ENCODE results near the gene CCNY. TPM values are rescaled to one million over a fixed set of nuclear protein-coding genes. Genes with fewer than 3 reads are reported as not detected.

CCNY gene
- total and polyA plus RNA-seq, 2 donors (not counting 1 experiment from before 2014, with no cell fraction given) = 34.1 to 64.9 TPM

DNA sequence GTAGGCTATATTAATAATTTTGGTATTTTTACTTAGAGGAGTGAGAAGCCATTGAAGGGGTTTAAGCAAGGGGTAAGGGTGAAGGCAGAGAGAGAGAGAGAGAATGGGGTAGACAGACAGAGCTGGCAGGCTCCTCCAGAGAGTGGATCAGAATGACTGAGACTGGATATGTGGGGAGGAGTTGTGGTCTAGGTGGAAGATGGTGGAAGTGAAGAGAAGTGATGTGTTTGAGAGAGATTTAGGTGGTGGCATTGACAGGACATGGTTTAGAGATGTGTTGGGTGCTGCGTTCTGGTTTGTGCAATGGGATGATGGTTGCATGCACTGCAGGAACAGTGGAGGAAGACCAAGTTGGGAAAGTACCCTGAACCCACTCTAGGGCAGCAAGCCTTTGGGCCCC lies 92.2 kb downstream of the CCNY start:
- Mint-ChIP-seq H3K27ac (no peak overlapping the region), H3K9me3 (ENCODE audit: insufficient read depth) (no peaks in the 10 kb centered on the region), H3K4me1 (peaks cover 48% of the 10 kb centered on the region), H3K27me3 (no peaks in the 10 kb centered on the region), H3K4me3 (no peak overlapping the region)
- H3K9ac ChIP-seq (ENCODE audit: low read length) = no peak overlapping the region
- H3K36me3 ChIP-seq (replicated peaks in 1 of 2; ENCODE audit: control extremely low read depth in 1 of 2, control insufficient read depth in 1 of 2, extremely low read depth in 1 of 2, insufficient read depth in 2 of 2, low read length in 1 of 2) = no peaks in the 10 kb centered on the region
- H4K20me1 ChIP-seq (ENCODE audit: control insufficient read depth, insufficient read depth, low read length, poor library complexity, severe bottlenecking) = peaks cover 46% of the 10 kb centered on the region
- H3K4me2 ChIP-seq (replicated peaks; ENCODE audit: low read depth, low read length, poor library complexity, severe bottlenecking) = no peak overlapping the region
- no peaks in the 10 kb centered on the region for H3K27me3 ChIP-seq (replicated peaks in 1 of 4; ENCODE audit: control extremely low read depth in 1 of 4, control insufficient read depth in 3 of 4, insufficient read depth in 4 of 4, low read length in 3 of 4)
- 100% methylated on average over 1 of the region's 1 CpG for WGBS (ENCODE audit: insufficient coverage)
- DNase-seq = no peak
- no peak overlapping the region for H2AFZ ChIP-seq (ENCODE audit: insufficient read depth, low read depth, low read length, poor library complexity, severe bottlenecking)
- no peaks in the 10 kb centered on the region for H3K9me3 ChIP-seq (ENCODE audit: control extremely low read depth in 1 of 3, control insufficient read depth in 2 of 3, insufficient read depth in 1 of 3, low read length in 2 of 3)
- no peak overlapping the region for H3K4me3 ChIP-seq (ENCODE audit: control extremely low read depth in 1 of 5, extremely low read depth in 1 of 5, insufficient read depth in 1 of 5, low read depth in 2 of 5, low read length in 4 of 5)
- intact Hi-C loops (cut with micrococcal nuclease) = no loop called here
- H3K27ac ChIP-seq (ENCODE audit: low read length in 2 of 2) = no peak overlapping the region
- POLR2A ChIA-PET = no interaction called here
- CTCF ChIA-PET = no interaction called here
- no peak for ATAC-seq (ENCODE audit: low read depth)
- H3K4me1 ChIP-seq (ENCODE audit: control insufficient read depth in 2 of 2, insufficient read depth in 2 of 2, low read length in 2 of 2) = peaks cover 4 to 9% of the 10 kb centered on the region in 2 donors
- peaks cover 89% of the 10 kb centered on the region for H3K79me2 ChIP-seq (ENCODE audit: control insufficient read depth, insufficient read depth, low read length)
- no peak for TF ChIP-seq CTCF (IDR thresholded peaks at IDR 0.05)
- no peak for TF ChIP-seq EZH2 (IDR thresholded peaks at IDR 0.05; ENCODE audit: borderline replicate concordance, insufficient read depth, low read depth, low read length, poor library complexity, severe bottlenecking)

DNA sequence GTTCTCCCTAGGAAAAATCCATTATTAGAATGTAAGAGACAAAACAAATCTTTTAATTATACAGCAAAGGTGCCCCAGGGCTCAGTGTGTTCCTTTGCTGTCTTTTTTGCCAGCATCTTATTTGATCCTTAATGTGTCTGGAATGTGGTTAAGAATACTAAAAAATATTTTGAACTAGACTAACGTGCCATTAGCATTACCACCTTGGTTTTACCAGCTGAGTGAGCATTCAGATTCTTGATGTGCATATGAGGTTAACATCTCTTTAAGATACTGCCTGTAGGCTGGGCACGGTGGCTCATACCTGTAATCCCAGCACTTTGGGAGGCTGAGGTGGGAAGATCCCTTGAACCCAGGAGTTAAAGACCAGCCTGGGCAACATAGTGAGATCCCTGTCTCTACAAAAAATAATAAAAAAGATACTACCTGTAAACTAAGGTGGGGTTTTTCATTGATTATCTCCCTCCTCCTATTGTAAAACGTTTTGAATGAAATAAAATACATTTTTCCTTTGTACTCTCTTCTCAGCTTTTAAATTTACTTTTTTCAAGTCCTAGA lies 96.6 kb downstream of the CCNY start:
- ChIA-PET CTCF (no interaction called here), POLR2A (no interaction called here)
- Histone ChIP-seq H3K36me3 (replicated peaks in 1 of 2; ENCODE audit: control extremely low read depth in 1 of 2, control insufficient read depth in 1 of 2, extremely low read depth in 1 of 2, insufficient read depth in 2 of 2, low read length in 1 of 2) (peaks cover 0 to 6% of the 10 kb centered on the region in 2 experiments), H3K4me1 (ENCODE audit: control insufficient read depth in 2 of 2, insufficient read depth in 2 of 2, low read length in 2 of 2) (peaks cover under 1 to 7% of the 10 kb centered on the region in 2 donors), H4K20me1 (ENCODE audit: control insufficient read depth, insufficient read depth, low read length, poor library complexity, severe bottlenecking) (peaks cover 26% of the 10 kb centered on the region), H3K4me3 (ENCODE audit: control extremely low read depth in 1 of 5, extremely low read depth in 1 of 5, insufficient read depth in 1 of 5, low read depth in 2 of 5, low read length in 4 of 5) (no peak overlapping the region), H2AFZ (ENCODE audit: insufficient read depth, low read depth, low read length, poor library complexity, severe bottlenecking) (no peak overlapping the region), H3K27ac (ENCODE audit: low read length in 2 of 2) (no peak overlapping the region), H3K79me2 (ENCODE audit: control insufficient read depth, insufficient read depth, low read length) (peaks cover 92% of the 10 kb centered on the region), H3K9ac (ENCODE audit: low read length) (no peak overlapping the region), H3K27me3 (replicated peaks in 1 of 4; ENCODE audit: control extremely low read depth in 1 of 4, control insufficient read depth in 3 of 4, insufficient read depth in 4 of 4, low read length in 3 of 4) (no peaks in the 10 kb centered on the region), H3K4me2 (replicated peaks; ENCODE audit: low read depth, low read length, poor library complexity, severe bottlenecking) (no peak overlapping the region), H3K9me3 (ENCODE audit: control extremely low read depth in 1 of 3, control insufficient read depth in 2 of 3, insufficient read depth in 1 of 3, low read length in 2 of 3) (peaks cover 2 to 22% (median 12%) of the 10 kb centered on the region in 3 donors)
- no peak for DNase-seq
- no peaks in the 10 kb centered on the region for H3K27me3 Mint-ChIP-seq
- intact Hi-C loops (cut with micrococcal nuclease) = no loop called here
- no peak overlapping the region for H3K4me3 Mint-ChIP-seq
- WGBS (ENCODE audit: insufficient coverage) = no CpG with 5 or more reads among the region's 3 CpGs
- no peak overlapping the region for H3K27ac Mint-ChIP-seq
- H3K4me1 Mint-ChIP-seq = peaks cover 31% of the 10 kb centered on the region
- ATAC-seq (ENCODE audit: low read depth) = no peak
- TF ChIP-seq EZH2 (IDR thresholded peaks at IDR 0.05; ENCODE audit: borderline replicate concordance, insufficient read depth, low read depth, low read length, poor library complexity, severe bottlenecking) (no peak), CTCF (IDR thresholded peaks at IDR 0.05) (no peak)
- H3K9me3 Mint-ChIP-seq (ENCODE audit: insufficient read depth) = peaks cover 2% of the 10 kb centered on the region
